T-helper 1 cell (primary cell): Measurements from ENCODE around the gene EIF4E2.

ENCODE experiments used
- DNase-seq, 5 donors: peaks; one replicate each; pipeline ENCODE4 v3.0.0-alpha.2; 2012 to 2020

Gene EIF4E2

GRCh38 chr2:232539298-232540231 lies 10.9 kb upstream of the EIF4E2 start, which contains the start of gene CHRNG:
Gene CHRNG (plus strand): TSS chr2:232539692. CDS start chr2:232539748, 56 bp downstream.
- no peak for DNase-seq

GRCh38 chr2:232540441-232541041 lies 9.9 kb upstream of the EIF4E2 start:
- no peak for DNase-seq

- no peak for DNase-seq
Observed at GRCh38 chr2:232541195-232541960, 9.1 kb upstream of the EIF4E2 start.

- no peak for DNase-seq
Observed at GRCh38 chr2:232541961-232542714, 8.4 kb upstream of the EIF4E2 start.

GRCh38 chr2:232542715-232543467 lies 7.6 kb upstream of the EIF4E2 start:
- no peak for DNase-seq

GRCh38 chr2:232543491-232543890 lies 7.0 kb upstream of the EIF4E2 start:
- no peak for DNase-seq

- DNase-seq: no peak
Observed at GRCh38 chr2:232543928-232544631, 6.4 kb upstream of the EIF4E2 start.

- no peak for DNase-seq
Observed at GRCh38 chr2:232544674-232545073, 5.8 kb upstream of the EIF4E2 start.

GRCh38 chr2:232545511-232546375 lies 4.7 kb upstream of the EIF4E2 start:
- DNase-seq: no peak

- DNase-seq: no peak
Observed at GRCh38 chr2:232547991-232548390, 2.5 kb upstream of the EIF4E2 start.

GRCh38 chr2:232549655-232550353 lies 685 bp upstream of the EIF4E2 start:
- DNase-seq: no peak

- no peak for DNase-seq
Observed at GRCh38 chr2:232551250-232551638, 755 bp downstream of the EIF4E2 start.

- no peak for DNase-seq
Observed at GRCh38 chr2:232551776-232552175, 1.3 kb downstream of the EIF4E2 start.

GRCh38 chr2:232556426-232556825 lies 5.9 kb downstream of the EIF4E2 start:
- no peak for DNase-seq

- DNase-seq: no peak
Observed at GRCh38 chr2:232562515-232563151, 12.1 kb downstream of the EIF4E2 start.

GRCh38 chr2:232563580-232563979 lies 13.1 kb downstream of the EIF4E2 start:
- DNase-seq: no peak

GRCh38 chr2:232567721-232568120 lies 17.2 kb downstream of the EIF4E2 start:
- DNase-seq: no peak

GRCh38 chr2:232568161-232568560 lies 17.7 kb downstream of the EIF4E2 start:
- DNase-seq: no peak

GRCh38 chr2:232569541-232569940 lies 19.1 kb downstream of the EIF4E2 start:
- DNase-seq: no peak
